ENCODE results near the gene SYT14. TPM values are rescaled to one million over a fixed set of nuclear protein-coding genes. Genes with fewer than 3 reads are reported as not detected.

SYT14 gene
- total RNA-seq, 1 experiment from 2014 or later: 2.1 TPM

- no peak overlapping the region for H3K27ac Mint-ChIP-seq (ENCODE audit: unreplicated experiment)
- no peaks in the 10 kb centered on the region for H3K9me3 Mint-ChIP-seq (ENCODE audit: low read depth, unreplicated experiment)
- DNase-seq: no peak
Measured at GRCh38 chr1:209993061-209993830, 55.2 kb downstream of the SYT14 start.

GRCh38 chr1:209996348-209996747 lies 58.3 kb downstream of the SYT14 start:
- no TSS peak for BruUV-seq (replicated peaks)
- DNase-seq: no peak
- TF ChIP-seq CTCF (IDR thresholded peaks at IDR 0.05; ENCODE audit: unreplicated experiment): no peak
- intact Hi-C loops (cut with micrococcal nuclease; ENCODE audit: unreplicated experiment): no loop called here
- no peaks in the 10 kb centered on the region for H3K27me3 Mint-ChIP-seq (ENCODE audit: unreplicated experiment)
- CTCF ChIA-PET: no interaction called here
- H3K36me3 Mint-ChIP-seq (ENCODE audit: insufficient read depth, unreplicated experiment): no peaks in the 10 kb centered on the region
- H3K4me1 Mint-ChIP-seq (ENCODE audit: low read depth, unreplicated experiment): no peaks in the 10 kb centered on the region
- no peaks in the 10 kb centered on the region for H3K9me3 Mint-ChIP-seq (ENCODE audit: low read depth, unreplicated experiment)
- no peak overlapping the region for H3K27ac Mint-ChIP-seq (ENCODE audit: unreplicated experiment)
- H3K4me3 Mint-ChIP-seq (ENCODE audit: low read depth, unreplicated experiment): no peak overlapping the region

More at GRCh38 chr1:209993061-209993830, 55.2 kb downstream of the SYT14 start:
- H3K4me3 Mint-ChIP-seq (ENCODE audit: low read depth, unreplicated experiment): no peak overlapping the region
- CTCF ChIA-PET: interaction anchor here (1.0 to 1.9 kb wide), 2 partner anchors 133 to 143 kb away, joined by 3 to 10 read pairs; no protein-coding TSS in a partner anchor
- BruUV-seq (replicated peaks): no TSS peak
- TF ChIP-seq CTCF (IDR thresholded peaks at IDR 0.05; ENCODE audit: unreplicated experiment): no peak
- intact Hi-C loops (cut with micrococcal nuclease; ENCODE audit: unreplicated experiment): no loop called here
- no peaks in the 10 kb centered on the region for H3K36me3 Mint-ChIP-seq (ENCODE audit: insufficient read depth, unreplicated experiment)
- H3K27me3 Mint-ChIP-seq (ENCODE audit: unreplicated experiment): no peaks in the 10 kb centered on the region
- H3K4me1 Mint-ChIP-seq (ENCODE audit: low read depth, unreplicated experiment): peaks cover 12% of the 10 kb centered on the region

GRCh38 chr1:209999005-209999404 lies 61.0 kb downstream of the SYT14 start:
- no TSS peak for BruUV-seq (replicated peaks)
- no peak for DNase-seq
- Mint-ChIP-seq H3K9me3 (ENCODE audit: low read depth, unreplicated experiment) (no peaks in the 10 kb centered on the region), H3K4me1 (ENCODE audit: low read depth, unreplicated experiment) (peaks cover 6% of the 10 kb centered on the region), H3K4me3 (ENCODE audit: low read depth, unreplicated experiment) (no peak overlapping the region), H3K36me3 (ENCODE audit: insufficient read depth, unreplicated experiment) (no peaks in the 10 kb centered on the region), H3K27me3 (ENCODE audit: unreplicated experiment) (no peaks in the 10 kb centered on the region), H3K27ac (ENCODE audit: unreplicated experiment) (no peak overlapping the region)
- CTCF ChIA-PET: no interaction called here
- intact Hi-C loops (cut with micrococcal nuclease; ENCODE audit: unreplicated experiment): no loop called here
- TF ChIP-seq CTCF (IDR thresholded peaks at IDR 0.05; ENCODE audit: unreplicated experiment): no peak

GRCh38 chr1:210001751-210002150 lies 63.7 kb downstream of the SYT14 start:
- Mint-ChIP-seq H3K9me3 (ENCODE audit: low read depth, unreplicated experiment) (no peaks in the 10 kb centered on the region), H3K27me3 (ENCODE audit: unreplicated experiment) (no peaks in the 10 kb centered on the region), H3K27ac (ENCODE audit: unreplicated experiment) (no peak overlapping the region), H3K36me3 (ENCODE audit: insufficient read depth, unreplicated experiment) (no peaks in the 10 kb centered on the region), H3K4me3 (ENCODE audit: low read depth, unreplicated experiment) (no peak overlapping the region), H3K4me1 (ENCODE audit: low read depth, unreplicated experiment) (peaks cover 6% of the 10 kb centered on the region)
- TF ChIP-seq CTCF (IDR thresholded peaks at IDR 0.05; ENCODE audit: unreplicated experiment): no peak
- BruUV-seq (replicated peaks): no TSS peak
- CTCF ChIA-PET: no interaction called here
- DNase-seq: no peak
- intact Hi-C loops (cut with micrococcal nuclease; ENCODE audit: unreplicated experiment): no loop called here

All from Calu3 (cell line).